Loucy (cell line): ENCODE measurements around the gene GLOD5.
"Not testable (repeated sequence)": the region's sequence is repeated elsewhere in the genome, so short reads cannot be mapped to it uniquely, and the experiment has no call there.

ENCODE experiments used
- H2AFZ ChIP-seq: fragments of 200-600 bp; sonication (generic); 2 replicates; pipeline ENCODE4 v1.6.0; 2016; ENCODE audit warnings: antibody characterized with exemption, mild to moderate bottlenecking, low read length, moderate library complexity
- H3F3A ChIP-seq: fragments of 200-600 bp; 2 replicates; pipeline ENCODE4 v1.6.0; 2016; ENCODE audit warnings: antibody characterized with exemption, low read depth, mild to moderate bottlenecking
- H3K27me3 ChIP-seq: fragments of 200-600 bp; sonication (generic); 2 replicates; pipeline ENCODE4 v1.6.1; 2014; ENCODE audit warnings: low read length, mild to moderate bottlenecking; ENCODE audit not compliant: insufficient read depth, poor library complexity, severe bottlenecking
- H3K36me3 ChIP-seq: fragments of 200-600 bp; sonication (generic); 2 replicates; pipeline ENCODE4 v1.6.1; 2016; ENCODE audit warnings: low read length; ENCODE audit not compliant: insufficient read depth
- H3K4me1 ChIP-seq: fragments of 200-600 bp; sonication (generic); 2 replicates; pipeline ENCODE4 v1.5.1; 2014; ENCODE audit warnings: low read length, mild to moderate bottlenecking; ENCODE audit not compliant: insufficient read depth, poor library complexity, severe bottlenecking
- H3K4me2 ChIP-seq: fragments of 200-600 bp; sonication (generic); 2 replicates; pipeline ENCODE4 v1.6.0; 2014; ENCODE audit warnings: antibody characterized with exemption, low read length, low read depth, mild to moderate bottlenecking; ENCODE audit not compliant: poor library complexity, severe bottlenecking
- H3K4me3 ChIP-seq: fragments of 200-600 bp; sonication (generic); 2 replicates; pipeline ENCODE4 v1.5.1; 2014; ENCODE audit warnings: low read length, mild to moderate bottlenecking, mixed read lengths; ENCODE audit not compliant: poor library complexity, severe bottlenecking
- H3K79me2 ChIP-seq: fragments of 200-600 bp; sonication (generic); 2 replicates; pipeline ENCODE4 v1.6.1; 2014; ENCODE audit warnings: low read length; ENCODE audit not compliant: insufficient read depth
- H3K9ac ChIP-seq: fragments of 200-600 bp; sonication (generic); 2 replicates; pipeline ENCODE4 v1.6.0; 2014; ENCODE audit warnings: mild to moderate bottlenecking, low read depth, low read length, moderate library complexity; ENCODE audit not compliant: poor library complexity, severe bottlenecking
- H3K9me2 ChIP-seq: fragments of 200-600 bp; sonication (generic); replicated peaks from 2 replicates; pipeline ENCODE4 v1.6.1; 2016; ENCODE audit warnings: low read depth, low read length, mixed read lengths
- H3K9me3 ChIP-seq: fragments of 200-600 bp; sonication (generic); 2 replicates; pipeline ENCODE4 v1.6.1; 2014; ENCODE audit warnings: mild to moderate bottlenecking, antibody characterized with exemption, low read length, low read depth; ENCODE audit not compliant: insufficient read depth
- H4K20me1 ChIP-seq: fragments of 200-600 bp; sonication (generic); 2 replicates; pipeline ENCODE4 v1.6.0; 2014; ENCODE audit warnings: antibody characterized with exemption, low read length, mild to moderate bottlenecking; ENCODE audit not compliant: insufficient read depth, poor library complexity, severe bottlenecking
- EZH2phosphoT487 ChIP-seq: fragments of 200-600 bp; IDR thresholded peaks from 2 replicates; pipeline ENCODE4 v1.6.1; 2018; ENCODE audit warnings: antibody characterized with exemption, mild to moderate bottlenecking, moderate library complexity, borderline replicate concordance
- TF ChIP-seq, protein P1 (sequence below): fragments of 200-600 bp; sonication (generic); conservative IDR thresholded peaks from 2 replicates; pipeline ENCODE4 v1.5.1; 2014; ENCODE audit warnings: mild to moderate bottlenecking, antibody characterized with exemption, low read length

The GLOD5 gene

DNA sequence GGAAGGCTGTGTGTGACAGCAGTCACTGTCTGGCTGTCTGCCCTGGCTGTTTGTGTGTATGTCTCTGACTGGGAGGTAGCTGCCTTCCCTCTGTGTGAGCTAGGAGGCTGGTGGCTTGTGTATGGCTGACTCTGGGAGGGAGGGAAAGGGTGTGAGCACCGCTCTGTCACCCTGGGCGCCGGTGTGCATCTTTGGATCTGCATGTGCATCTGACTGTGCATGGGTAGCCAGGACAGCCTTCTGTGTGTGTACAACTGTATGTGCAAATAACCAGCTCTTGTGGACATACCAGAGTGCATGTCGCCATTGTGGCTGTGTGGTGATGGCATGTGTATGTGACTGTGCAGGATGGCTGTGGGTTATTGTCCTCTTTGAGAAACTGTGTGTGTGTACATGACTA is 57.3 kb downstream of the GLOD5 start:
- H3K9me2 ChIP-seq: no peaks in the 10 kb centered on the region
- H3K4me1 ChIP-seq: no peaks in the 10 kb centered on the region
- H3K27me3 ChIP-seq: no peaks in the 10 kb centered on the region
- no peak overlapping the region for H3K4me3 ChIP-seq
- no peaks in the 10 kb centered on the region for H3K9me3 ChIP-seq
- H2AFZ ChIP-seq: no peak overlapping the region
- TF ChIP-seq EZH2phosphoT487: no peak
- TF ChIP-seq, protein P1, sequence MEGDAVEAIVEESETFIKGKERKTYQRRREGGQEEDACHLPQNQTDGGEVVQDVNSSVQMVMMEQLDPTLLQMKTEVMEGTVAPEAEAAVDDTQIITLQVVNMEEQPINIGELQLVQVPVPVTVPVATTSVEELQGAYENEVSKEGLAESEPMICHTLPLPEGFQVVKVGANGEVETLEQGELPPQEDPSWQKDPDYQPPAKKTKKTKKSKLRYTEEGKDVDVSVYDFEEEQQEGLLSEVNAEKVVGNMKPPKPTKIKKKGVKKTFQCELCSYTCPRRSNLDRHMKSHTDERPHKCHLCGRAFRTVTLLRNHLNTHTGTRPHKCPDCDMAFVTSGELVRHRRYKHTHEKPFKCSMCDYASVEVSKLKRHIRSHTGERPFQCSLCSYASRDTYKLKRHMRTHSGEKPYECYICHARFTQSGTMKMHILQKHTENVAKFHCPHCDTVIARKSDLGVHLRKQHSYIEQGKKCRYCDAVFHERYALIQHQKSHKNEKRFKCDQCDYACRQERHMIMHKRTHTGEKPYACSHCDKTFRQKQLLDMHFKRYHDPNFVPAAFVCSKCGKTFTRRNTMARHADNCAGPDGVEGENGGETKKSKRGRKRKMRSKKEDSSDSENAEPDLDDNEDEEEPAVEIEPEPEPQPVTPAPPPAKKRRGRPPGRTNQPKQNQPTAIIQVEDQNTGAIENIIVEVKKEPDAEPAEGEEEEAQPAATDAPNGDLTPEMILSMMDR: no peak
- H3K36me3 ChIP-seq: peaks cover under 1% of the 10 kb centered on the region; the same call in 1 of the 2 replicates
- H3K79me2 ChIP-seq: no peaks in the 10 kb centered on the region
- no peaks in the 10 kb centered on the region for H3F3A ChIP-seq
- H3K9ac ChIP-seq: no peak overlapping the region
- no peaks in the 10 kb centered on the region for H4K20me1 ChIP-seq
- no peak overlapping the region for H3K4me2 ChIP-seq

DNA sequence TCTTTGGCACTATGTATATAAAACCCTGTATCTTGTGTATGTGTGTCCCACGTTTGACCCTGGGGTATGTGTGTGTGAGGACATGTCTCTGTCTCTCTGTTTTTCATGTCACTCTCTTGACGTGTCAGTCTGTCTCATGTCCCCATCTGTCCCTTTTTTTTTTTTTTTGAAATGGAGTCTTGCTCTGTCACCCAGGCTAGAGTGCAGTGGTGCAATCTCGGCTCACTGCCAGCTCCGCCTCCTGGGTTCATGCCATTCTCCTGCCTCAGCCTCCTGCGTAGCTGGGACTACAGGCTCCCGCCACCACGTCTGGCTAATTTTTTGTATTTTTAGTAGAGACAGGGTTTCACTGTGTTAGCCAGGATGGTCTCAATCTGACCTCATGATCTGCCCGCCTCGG is 57.8 kb downstream of the GLOD5 start:
- H4K20me1 ChIP-seq, H3K4me2 ChIP-seq, H3K36me3 ChIP-seq, H3K4me3 ChIP-seq, H3K27me3 ChIP-seq, H3K79me2 ChIP-seq, H2AFZ ChIP-seq, H3F3A ChIP-seq, H3K9me3 ChIP-seq, H3K9me2 ChIP-seq, H3K4me1 ChIP-seq, H3K9ac ChIP-seq: not testable (repeated sequence)

DNA sequence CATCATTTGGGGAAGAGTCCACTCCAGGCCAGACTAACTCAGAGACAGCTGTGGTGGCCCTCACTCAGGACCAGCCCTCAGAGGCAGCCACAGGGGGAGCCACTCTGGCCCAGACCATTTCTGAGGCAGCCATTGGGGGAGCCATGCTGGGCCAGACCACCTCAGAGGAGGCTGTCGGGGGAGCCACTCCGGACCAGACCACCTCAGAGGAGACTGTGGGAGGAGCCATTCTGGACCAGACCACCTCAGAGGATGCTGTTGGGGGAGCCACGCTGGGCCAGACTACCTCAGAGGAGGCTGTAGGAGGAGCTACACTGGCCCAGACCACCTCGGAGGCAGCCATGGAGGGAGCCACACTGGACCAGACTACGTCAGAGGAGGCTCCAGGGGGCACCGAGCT is 61.5 kb downstream of the GLOD5 start:
- no peaks in the 10 kb centered on the region for H3K9me3 ChIP-seq
- no peak overlapping the region for H3K4me2 ChIP-seq
- no peak overlapping the region for H3K4me3 ChIP-seq
- H3F3A ChIP-seq: no peaks in the 10 kb centered on the region
- H3K27me3 ChIP-seq: no peaks in the 10 kb centered on the region
- H3K79me2 ChIP-seq: no peaks in the 10 kb centered on the region
- TF ChIP-seq, protein P1: no peak
- TF ChIP-seq EZH2phosphoT487: no peak
- H2AFZ ChIP-seq: no peak overlapping the region
- H3K9me2 ChIP-seq: no peaks in the 10 kb centered on the region
- no peaks in the 10 kb centered on the region for H4K20me1 ChIP-seq
- H3K9ac ChIP-seq: no peak overlapping the region
- H3K4me1 ChIP-seq: no peaks in the 10 kb centered on the region
- H3K36me3 ChIP-seq: peaks cover 3% of the 10 kb centered on the region; the same call in 1 of the 2 replicates
